GM12864 (cell line): Measurements from ENCODE around the gene MYO16.

Experiments
- DNase-seq: peaks from one replicate; pipeline ENCODE4 v3.0.0-alpha.2; 2011; ENCODE audit warnings: low read depth
- H3K4me3 ChIP-seq: 2 replicates; pipeline ENCODE4 v1.5.1; 2011; ENCODE audit warnings: mild to moderate bottlenecking, low read depth, low read length, control low read depth
- CTCF ChIP-seq: IDR thresholded peaks from 2 replicates; pipeline ENCODE4 v1.5.1; 2011; ENCODE audit warnings: low read depth, mild to moderate bottlenecking, moderate library complexity, low read length, control low read depth, inconsistent platforms; ENCODE audit errors: missing control alignments

Gene MYO16

GRCh38 chr13:108629181-108629752 is at the start of gene MYO16:
Gene MYO16, plus strand, starts transcription at chr13:108629611. Its CDS starts 234 bp downstream, at chr13:108629845.
- no peak for TF ChIP-seq CTCF
- no peak within 1 kb of the TSS for H3K4me3 ChIP-seq
- no peak for DNase-seq

GRCh38 chr13:108586826-108587225 is 42.6 kb upstream of the MYO16 start:
- no peak for DNase-seq
- no peak overlapping the region for H3K4me3 ChIP-seq
- TF ChIP-seq CTCF = no peak

- TF ChIP-seq CTCF = no peak
Measured at GRCh38 chr13:108588516-108588915, 40.9 kb upstream of the MYO16 start.

GRCh38 chr13:108594153-108594552 is 35.3 kb upstream of the MYO16 start:
- no peak for DNase-seq
- H3K4me3 ChIP-seq = no peak overlapping the region
- no peak for TF ChIP-seq CTCF

More at GRCh38 chr13:108588516-108588915, 40.9 kb upstream of the MYO16 start:
- no peak overlapping the region for H3K4me3 ChIP-seq
- DNase-seq = no peak

GRCh38 chr13:108595436-108596274 is 33.8 kb upstream of the MYO16 start:
- no peak for TF ChIP-seq CTCF
- DNase-seq = no peak
- H3K4me3 ChIP-seq = no peak overlapping the region

- no peak for TF ChIP-seq CTCF
- no peak for DNase-seq
- no peak overlapping the region for H3K4me3 ChIP-seq
Measured at GRCh38 chr13:108597943-108598342, 31.5 kb upstream of the MYO16 start.
